H1 (cell line): ENCODE measurements around the gene TLR4. TPM values are rescaled to one million over a fixed set of nuclear protein-coding genes. Genes with fewer than 3 reads are reported as not detected.

Experiments
- CHD7 ChIP-seq: fragments of 300-600 bp; sonication (generic); IDR thresholded peaks from 2 replicates; pipeline ENCODE4 v1.7.1; 2012; ENCODE audit warnings: low read length, moderate library complexity, mild to moderate bottlenecking, inconsistent platforms; ENCODE audit not compliant: insufficient replicate concordance
- RFX5 ChIP-seq: IDR thresholded peaks from 2 replicates; pipeline ENCODE4 v1.6.1; 2011; ENCODE audit warnings: low read depth, low read length, improper control_type of control experiment, borderline replicate concordance
- polyA plus RNA-seq, 7 experiments: library from polyadenylated mRNA; depleted of rRNA in 3 of 7; stranded (reverse) in 5 of 7; unstranded in 2 of 7; fragments of >200 nt in 5 of 7; fragments of 200-250 nt in 2 of 7; gene quantifications; 1 replicate in 5 of 7; 2 replicates in 1 of 7; 4 replicates in 1 of 7; pipeline versions ENCODE4 v1.2.1 to v1.2.3, GENCODE V29; 2011 to 2013; ENCODE audit warnings: missing spikeins in 2 of 7, mixed read lengths in 2 of 7
- total RNA-seq: library from RNA; stranded (reverse); fragmentation: NEBNext Ultra II Directional; extraction: Animal tissue kit (Norgen Biotek cat#: 25700); gene quantifications from 2 replicates; pipeline ENCODE4 v1.2.1, GENCODE V29; 2021

TLR4 gene
- total and polyA plus RNA-seq, 2 of the 8 experiments (the other 6 are each of a cell fraction or from before 2014, with no cell fraction given) = 0.02 to 0.17 TPM

- TF ChIP-seq CHD7 = no peak
- TF ChIP-seq RFX5 = no peak
Measured at GRCh38 chr9:117687532-117687931, 16.7 kb upstream of the TLR4 start (continued).
